ENCODE data around the gene LRRC66.

Gene LRRC66

DNA sequence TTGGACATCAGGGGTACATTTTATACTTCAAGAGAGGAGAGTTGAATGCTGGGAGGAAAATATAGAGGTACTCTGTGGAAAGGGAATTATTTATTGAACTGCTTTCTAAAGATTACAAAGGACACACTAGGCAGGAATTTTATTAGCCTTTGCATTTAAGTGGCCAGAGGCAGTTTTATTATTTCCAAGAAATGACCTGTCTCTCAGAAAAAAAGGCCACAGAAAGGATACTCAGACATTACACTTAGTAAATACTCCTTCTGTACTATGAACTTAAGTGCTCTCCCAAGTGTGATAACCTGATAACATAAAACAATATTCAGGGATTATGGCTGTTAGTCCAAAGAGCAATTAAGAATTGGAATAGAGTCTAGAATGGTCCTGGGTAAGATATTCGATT lies 7.5 kb downstream of the LRRC66 start:
- DNase-seq = no peak

DNA sequence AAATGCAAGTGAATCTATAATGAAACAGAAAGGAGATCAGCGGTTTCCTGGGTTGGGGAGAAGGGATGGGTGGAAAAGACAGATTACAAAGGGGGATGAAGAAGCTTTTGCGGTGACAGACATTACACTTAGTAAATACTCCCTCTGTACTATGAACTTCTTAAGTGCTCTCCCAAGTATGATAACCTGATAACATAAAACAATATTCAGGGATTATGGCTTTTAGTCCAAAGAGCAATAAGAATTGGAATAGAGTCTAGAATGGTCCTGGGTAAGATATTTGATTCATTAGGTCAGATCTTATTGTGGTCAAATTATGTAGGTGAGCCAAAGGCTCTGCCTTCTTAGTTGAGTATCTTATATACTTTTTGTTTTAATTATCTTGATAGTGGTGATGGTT lies 9.2 kb downstream of the LRRC66 start:
- DNase-seq = no peak

DNA sequence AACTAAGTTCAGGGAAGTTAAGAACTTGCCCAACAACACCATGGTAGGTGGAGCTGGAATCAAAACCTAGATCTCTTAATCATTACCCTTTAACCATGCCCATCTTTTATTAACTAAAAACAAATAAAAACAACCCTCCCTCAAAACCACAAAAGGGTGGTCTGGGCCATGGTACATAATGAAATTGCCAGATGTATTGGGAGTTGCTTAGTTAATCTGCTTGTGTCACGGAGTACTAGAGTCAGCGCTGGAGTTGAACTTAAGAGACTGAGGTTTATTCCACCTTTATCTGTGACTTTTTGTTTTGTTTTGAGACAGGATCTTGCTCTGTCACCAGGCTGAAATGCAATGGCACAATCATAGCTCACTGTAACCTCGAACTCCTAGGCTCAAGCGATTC lies 13.3 kb downstream of the LRRC66 start:
- DNase-seq = no peak

GRCh38 chr4:52005604-52006273 lies 14.4 kb downstream of the LRRC66 start:
- no peak for DNase-seq

DNA sequence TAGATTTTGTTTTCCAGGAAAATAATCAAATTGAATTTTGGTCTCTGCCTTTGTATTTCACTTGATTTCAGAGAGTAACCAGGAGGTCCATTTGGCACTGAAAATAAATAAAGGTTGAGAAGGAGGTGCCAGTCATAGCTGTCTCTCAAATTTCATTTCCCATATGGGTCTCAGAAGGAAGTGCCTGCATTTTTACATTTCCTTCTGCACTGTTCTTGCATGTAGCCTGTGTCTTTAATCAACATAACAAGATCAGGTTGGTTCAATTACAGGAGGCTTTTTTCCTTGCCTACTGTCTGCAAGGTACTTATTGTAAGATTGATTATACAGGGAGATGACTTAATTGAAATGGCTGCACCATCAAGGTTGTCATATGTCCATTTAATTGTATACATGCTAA lies 15.7 kb downstream of the LRRC66 start:
- no peak for DNase-seq

- no peak for DNase-seq
Measured at GRCh38 chr4:52001616-52002015, 18.5 kb downstream of the LRRC66 start.

- no peak for DNase-seq
Measured at GRCh38 chr4:51999250-51999649, 20.9 kb downstream of the LRRC66 start.

DNA sequence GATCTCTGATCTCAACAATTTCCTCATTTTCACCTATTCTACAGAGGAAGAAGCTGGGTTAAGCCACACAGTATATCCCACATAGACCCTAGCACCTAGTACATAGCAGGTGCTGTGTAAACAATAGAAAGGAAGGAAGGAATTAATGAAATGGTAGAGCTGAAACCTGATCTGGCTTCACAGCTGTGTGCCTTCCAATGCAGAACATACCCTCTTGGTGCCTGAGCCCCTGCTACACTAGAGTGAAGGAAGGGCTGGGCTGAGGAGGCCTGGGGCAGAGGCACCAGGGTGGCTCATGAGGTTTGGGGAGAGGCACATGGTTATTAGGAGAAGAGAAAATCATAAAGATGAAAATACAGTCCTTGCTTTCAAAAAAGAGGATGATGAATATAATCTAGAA lies 21.3 kb downstream of the LRRC66 start:
- no peak for DNase-seq

DNA sequence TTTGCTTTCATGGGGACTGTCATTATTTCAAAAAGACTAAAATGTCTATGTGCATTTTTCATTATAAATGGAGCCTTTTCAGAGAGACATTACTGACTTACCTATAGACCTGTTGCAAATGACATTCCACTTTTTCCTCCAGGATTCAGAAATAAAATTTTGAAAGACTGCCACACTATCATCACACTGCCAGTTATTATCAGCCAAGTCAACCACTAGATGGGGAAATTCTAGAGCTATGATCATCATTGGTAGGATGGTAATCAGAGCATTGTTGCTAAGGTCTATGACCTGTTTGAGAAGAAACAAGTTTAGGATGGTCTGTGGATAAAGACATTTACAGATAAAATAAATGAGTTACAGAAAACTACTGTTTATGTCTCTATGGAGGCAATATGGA lies 22.5 kb downstream of the LRRC66 start:
- no peak for DNase-seq

- no peak for DNase-seq
Measured at GRCh38 chr4:51995647-51996220, 24.4 kb downstream of the LRRC66 start.

- no peak for DNase-seq
Measured at GRCh38 chr4:51965862-51966261, 54.3 kb downstream of the LRRC66 start.

GRCh38 chr4:51963841-51964517 lies 56.2 kb downstream of the LRRC66 start:
- DNase-seq = no peak

GRCh38 chr4:51960486-51960885 lies 59.7 kb downstream of the LRRC66 start:
- no peak for DNase-seq

DNA sequence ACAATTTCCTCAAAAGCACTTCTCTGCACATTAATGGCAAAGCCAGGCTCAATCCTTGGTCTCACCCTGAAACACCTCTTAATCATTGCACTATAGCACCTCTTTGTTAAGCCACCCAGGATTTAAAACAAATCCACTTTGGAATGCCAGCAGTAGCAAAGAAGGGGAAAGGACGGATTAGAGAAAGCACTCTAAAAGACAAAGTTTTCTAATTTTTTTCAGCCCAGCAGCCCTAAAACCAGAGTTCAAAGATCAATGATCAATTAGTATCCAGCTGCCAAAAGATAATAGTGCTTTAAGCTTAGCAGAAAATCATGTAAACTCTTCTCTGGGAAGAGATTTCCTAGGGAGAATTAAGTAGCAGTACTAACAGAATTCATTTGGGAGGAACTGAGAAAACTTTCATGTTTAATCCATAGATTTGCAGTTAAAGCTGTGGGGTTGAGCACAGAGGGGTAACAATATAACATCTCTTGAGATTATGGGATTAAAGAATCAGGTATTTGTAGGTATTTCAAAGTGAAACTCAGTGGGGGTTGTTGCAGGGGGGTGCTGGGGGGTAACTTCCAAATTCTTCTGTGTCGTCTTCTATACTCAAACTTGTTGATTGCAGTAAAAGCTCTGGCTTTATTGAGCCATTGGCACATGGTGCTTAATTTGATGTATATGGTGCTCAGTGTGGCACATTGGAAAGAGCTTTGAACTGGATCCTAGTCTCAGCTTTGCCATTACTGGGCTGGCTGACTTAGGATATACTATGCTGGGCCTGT lies 61.8 kb downstream of the LRRC66 start:
- no peak for DNase-seq

Measured in hematopoietic multipotent progenitor cell treated with erythropoietin and hydrocortisone succinate and interleukin-3 and kit ligand, for 4 days (in vitro differentiated cells).